ENCODE measurements around the gene ATP11A.
"Not testable (repeated sequence)": the region's sequence is repeated elsewhere in the genome, so short reads cannot be mapped to it uniquely, and the experiment has no call there.

ATP11A gene

GRCh38 chr13:112693831-112694497 is 4.1 kb downstream of the ATP11A start:
- DNase-seq, result no peak

DNA sequence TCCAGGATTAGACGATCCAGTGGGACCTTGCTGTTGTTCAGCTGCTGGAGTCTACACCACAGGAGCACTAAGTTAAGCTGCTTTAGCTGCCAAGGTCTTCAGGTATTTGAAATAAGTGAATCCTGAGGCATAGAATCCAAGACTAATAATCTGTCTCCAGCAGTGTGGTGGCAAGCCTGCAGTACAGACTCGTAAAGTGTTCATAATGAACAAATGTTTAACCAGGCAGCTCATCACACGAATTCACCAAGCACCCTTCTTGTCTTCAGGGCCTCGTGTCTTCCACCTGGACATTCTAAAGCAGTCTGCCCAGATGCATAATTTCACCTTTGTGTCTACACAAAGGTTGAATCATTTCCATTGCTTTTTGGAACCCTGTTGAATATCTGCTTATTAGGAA is 5.3 kb downstream of the ATP11A start:
- DNase-seq, result no peak

DNA sequence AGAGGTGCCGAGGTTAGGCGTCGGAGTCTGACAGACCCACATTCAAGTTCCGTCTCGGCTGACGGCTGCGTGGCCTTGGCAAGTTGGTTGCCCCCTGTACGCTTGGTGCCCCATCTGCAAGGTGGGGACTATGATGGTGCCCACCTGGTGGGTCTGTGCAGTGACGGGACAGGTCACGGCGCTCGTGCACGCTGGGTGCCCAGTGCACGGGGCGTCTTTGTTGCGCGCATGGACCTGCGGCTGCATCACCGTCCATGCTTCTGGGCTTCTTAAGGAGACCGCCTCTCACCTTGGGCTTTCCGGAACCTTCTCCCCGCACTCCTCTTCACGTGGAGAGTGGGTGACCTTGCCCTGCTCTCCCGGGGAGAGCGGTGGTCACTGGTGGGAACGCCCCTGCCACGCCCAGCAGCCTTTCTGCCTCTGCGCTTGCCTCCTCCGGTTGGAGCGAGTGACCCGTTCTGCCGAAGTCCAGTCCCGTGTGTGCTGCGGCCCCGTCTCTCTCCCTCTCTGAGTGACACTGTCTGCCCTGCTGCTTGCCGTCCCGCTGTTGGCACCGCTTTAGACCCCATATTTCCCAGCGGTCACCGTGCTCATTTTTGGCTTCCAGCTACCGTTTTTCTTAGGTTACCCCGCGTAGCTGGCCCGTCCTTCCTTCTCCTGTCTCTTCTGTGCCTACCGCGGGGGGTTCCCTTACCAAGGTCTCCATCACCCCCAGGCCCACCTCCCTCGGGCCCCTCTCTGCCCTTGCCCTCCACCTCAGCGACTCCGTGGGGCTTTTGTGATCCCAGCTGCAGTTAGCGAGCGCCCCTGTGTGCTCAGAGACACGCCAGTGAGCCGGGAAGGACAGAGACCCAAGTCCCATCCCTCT is 6.4 kb downstream of the ATP11A start:
- no peak for DNase-seq

GRCh38 chr13:112696869-112697465 is 7.1 kb downstream of the ATP11A start:
- no peak for DNase-seq

DNA sequence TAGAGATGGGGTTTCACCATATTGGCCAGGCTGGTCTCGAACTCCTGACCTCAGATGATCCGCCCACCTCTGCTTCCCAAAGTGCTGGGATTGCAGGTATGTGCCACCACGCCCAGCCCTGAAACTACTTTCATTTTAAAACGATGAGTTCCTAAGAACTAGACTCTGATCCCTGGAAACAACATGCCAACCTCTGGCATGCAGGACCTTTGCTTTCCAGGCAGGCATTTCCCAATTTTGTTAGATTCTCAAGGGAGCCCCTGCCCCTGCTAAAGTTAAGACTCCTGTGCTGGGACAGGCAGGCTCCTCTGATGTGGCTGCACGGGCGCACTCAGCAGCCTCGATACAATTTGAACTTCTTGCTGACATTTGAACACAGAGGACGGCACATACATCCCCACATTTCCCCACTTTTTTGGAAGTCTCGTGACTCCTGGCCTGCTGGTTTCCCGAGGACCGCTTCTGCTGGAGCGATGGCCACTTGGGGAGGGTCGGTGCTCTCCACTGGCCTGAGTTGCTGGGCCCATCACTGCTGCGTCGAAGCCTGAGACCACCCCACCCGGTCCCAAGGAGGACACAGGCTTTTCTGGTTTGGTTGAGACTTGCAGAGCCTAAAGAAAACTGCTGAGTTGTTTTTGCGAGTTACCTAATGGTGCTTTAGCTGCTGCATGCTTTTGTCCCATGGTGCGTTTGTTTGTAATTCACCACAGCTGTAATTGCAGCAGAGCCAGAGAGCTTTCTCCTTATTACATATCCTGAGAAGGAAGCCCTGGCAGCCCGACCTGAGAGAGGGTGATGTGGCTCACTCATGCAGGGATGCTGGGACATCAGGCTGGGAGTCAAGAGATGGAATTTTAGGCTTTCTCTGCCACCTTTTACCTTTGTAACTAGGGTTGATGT is 8.2 kb downstream of the ATP11A start:
- DNase-seq, result no peak

DNA sequence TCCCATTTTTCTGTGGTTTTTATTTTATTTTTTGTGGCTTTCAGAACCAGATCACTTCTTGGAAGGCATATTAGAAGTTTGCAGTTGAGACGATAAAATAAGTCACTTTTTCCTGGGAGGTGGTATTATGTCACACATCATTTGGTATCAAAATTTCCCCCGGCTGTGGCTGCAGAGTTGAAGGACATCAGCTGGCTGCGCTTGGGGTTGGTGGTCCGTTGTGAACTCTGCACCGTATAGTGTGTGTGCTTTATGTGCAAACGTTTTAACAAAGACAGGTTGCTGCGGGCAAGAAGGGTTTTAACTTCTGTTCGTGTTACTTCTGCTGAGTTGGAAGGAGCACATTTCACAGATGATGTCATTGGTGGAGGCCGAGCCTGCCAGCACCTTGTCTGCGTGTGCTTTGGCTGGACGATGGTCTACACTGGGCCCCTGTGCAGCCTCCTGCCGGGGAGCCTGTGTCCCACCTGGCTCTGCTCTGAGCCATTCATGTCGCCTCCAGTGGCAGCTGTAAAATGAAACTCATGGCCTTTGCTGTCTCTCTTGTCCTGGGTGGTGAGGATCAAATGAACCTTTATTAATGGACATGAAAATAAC is 9.6 kb downstream of the ATP11A start:
- DNase-seq, result no peak

DNA sequence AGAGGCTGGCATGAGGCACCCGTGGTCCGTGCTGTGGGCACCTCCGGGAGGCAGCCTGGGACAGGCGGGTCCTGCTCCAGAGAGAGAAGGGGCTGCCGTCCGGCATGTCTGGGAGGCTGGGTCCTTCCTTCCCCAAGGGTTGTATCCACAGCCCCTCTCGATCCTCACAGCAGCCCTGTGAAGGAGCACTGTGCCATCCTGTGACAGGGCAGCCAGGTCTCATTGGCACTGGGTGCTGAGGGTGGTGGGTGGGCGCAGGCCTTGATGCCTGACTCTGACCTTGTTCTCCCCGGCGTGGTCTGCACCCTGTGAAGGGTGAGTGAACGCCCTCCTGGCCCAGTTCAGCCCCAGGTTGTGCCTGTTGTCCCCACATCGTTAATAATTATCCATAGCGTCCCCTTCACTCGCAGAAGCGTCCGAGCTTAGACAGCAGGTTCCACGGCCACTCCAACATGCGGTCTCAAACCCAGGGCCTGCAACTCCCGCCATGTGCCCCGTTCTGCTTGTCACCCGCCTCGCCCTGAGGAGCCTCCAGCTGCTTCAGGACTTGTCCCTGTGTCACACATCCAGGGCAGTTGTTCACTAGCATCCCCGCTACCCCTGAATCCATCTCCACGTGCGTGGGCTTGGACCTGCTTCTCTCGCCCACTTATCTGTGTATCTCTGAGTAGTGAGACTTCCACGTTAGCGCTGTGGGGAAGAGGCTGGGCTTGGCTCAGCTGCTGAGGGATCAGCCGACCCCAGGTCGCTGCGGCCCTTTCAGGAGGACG is 10.6 kb downstream of the ATP11A start:
- DNase-seq, result no peak

DNA sequence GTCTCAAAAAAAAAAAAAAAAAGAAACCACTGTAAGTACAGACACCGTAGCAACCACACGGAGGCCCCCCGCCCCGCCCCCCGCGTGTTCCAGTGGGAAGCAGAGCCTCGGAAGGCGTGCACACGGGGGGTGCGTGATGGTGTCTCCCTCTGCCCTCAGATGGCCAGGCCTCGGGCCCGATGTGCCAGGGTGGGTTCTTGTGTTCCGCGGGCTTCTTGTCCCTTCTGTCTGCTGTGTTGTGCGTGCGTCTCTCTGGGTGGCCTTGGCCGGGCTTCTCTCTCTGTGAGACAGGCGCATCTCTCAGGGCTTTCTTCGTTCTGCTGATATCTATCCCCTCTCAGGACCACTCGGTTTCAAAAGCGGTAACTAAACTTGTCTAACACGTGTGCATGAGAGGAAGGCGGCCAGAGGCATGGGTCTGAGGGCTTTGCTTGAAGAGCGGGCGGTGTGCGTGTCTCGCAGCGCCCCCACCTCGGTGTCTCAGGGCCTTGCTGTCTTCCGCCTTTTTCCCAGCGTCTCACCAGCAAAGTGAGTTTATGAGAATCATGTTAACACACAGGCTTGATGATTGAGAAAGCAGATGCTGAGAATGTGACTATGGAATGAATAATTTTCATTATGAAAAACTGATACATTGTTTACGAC is 12.6 kb downstream of the ATP11A start:
- DNase-seq, result no peak

DNA sequence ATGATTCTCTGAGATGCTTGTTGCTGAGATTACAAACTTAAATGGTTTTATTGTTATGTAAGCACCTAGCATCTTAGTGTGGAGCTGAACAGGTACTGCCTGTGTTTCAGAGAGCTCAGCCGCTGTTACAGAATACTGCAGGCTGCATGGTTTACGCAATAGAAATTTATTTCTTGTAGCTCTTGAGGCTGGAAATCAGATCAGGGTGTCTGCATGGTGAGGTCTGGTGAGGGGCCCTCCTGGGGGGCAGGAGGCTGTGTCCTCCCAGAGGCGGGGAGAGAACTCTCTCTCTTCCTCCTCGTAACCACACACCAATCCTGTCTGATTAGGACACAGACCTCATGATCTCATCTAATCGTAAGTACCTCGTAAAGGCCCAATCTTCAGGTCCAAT is 13.1 kb downstream of the ATP11A start:
- no peak for DNase-seq

DNA sequence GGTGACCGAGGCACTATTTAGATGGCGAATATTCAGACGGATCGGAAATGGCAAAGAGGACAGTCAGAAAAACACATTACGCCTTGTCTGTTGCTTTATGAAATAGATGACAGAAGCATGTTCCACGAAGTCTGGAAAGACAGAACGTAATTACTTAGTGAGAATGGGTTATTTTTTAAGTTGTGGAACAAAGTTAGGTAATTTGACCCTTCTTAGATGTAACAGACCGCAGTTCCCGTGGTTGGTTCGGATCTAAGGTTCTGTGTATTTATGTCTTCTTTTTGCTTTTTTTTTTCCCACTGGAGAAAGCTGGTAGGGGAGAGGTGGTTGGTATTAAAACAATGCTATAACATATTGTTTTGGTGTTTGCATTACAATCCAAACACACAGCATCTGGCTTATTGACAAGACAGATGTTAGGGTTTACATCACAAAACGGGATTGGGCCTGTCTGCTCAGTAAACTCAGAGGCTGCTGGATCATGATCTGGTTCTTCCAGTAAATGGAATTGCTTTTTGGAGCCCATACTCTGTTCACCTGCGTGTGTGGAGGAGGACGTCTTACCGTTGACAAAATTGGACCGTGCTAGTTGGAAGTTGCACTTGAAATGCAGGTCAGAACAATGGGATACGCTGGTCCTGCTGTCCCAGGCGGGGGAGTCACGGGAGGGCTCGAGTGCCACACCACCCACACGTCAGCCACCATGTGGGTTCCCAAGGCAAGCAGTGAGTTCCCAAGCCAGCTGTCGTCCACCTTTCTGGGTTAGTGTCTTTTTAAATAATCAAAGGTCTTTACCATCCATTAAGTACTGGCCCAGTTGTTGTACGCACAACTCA is 13.8 kb downstream of the ATP11A start:
- DNase-seq, result no peak

DNA sequence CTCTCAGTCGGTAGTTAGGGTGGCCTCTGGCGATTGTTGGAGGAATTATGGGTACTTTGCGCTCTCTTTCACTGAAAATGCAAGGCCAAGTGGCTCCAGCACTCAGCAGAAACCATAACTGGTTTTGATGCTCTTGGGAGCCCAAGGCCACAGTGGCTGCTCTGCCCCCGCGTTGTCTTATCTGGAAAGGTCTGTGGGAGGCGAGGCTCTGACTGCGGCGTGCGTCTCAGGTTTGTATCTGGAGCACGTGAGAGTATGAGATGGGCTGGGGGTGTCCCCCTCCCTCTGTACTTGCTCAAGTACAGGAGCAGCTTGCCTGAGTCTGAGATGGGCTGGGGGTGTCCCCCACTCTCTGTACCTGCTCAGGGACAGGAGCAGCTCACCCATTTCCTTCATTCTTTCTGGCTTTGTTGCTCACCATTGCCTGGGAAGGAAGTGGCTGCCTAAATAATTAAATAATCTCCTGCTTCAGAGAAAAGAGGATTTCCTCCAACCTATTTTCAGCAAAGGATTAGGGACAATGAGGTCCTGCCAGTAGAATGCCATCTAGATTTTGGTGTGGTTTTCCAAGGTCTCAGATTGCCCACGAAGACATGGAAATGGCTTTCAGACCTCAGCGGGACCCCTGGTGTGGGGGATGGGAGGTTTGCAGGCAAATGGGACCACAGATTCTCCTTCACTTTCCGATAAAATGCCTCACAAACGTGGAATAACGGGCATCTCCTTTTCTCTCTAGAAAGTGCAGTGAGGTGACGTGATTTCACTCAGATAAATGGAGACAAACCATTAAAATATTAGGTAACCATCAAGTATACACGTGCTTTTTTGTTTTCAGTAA is 14.7 kb downstream of the ATP11A start:
- no peak for DNase-seq

DNA sequence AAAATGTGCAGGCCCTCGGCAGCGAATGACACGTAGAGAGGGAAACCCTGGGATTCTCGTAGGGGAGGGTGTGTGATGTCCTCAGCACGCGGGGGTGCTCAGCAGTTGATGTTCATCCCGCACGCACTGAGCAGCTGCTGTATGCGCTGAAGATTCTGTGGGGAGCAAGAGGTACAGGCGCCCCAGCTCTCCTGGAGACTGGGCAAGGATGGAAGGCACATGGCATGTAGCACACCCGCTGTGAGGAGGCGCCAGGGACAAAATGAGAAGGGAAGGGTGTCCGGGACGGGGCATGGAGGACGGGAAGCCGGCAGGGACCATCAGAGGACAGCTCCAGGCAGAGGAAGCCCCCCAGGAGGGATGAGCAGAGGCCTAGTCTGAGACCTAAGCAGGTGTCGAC is 15.4 kb downstream of the ATP11A start:
- no peak for DNase-seq

GRCh38 chr13:112706171-112706570 is 16.3 kb downstream of the ATP11A start:
- DNase-seq, result no peak

DNA sequence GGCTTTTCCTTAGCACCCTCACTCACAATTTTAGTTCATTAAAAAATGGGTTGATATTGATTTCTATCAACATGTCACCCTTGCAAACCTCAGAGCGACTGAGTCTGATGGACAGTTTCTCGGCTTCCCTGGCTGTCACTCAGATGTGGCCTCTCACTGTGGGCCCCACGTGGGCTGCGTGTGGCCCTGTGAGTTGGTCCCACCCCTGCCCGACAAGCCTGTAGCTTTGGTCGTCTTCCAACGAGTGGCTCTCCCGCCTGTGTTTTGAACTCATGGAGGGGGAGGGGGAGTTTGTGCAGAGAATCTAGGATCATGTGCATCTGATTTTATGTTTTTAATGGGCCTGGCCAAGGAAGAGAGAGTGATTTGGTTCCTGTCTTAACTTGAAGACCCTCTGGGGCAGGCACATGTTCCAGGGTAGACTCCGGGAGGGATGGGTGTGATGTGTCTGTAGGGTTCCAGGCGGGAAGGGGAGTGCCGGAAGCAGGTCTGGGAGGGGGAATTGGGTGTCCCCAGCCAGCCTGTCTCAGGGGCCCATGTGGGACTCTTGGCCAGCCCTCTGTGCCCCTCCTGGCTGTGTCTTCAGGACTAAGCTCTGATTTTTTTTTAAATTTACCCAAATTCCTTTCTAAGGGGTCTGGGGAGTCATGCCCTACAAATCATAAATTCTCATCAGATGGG is 18.9 kb downstream of the ATP11A start:
- no peak for DNase-seq

GRCh38 chr13:112709316-112709715 is 19.5 kb downstream of the ATP11A start:
- DNase-seq, result not testable (repeated sequence)

DNA sequence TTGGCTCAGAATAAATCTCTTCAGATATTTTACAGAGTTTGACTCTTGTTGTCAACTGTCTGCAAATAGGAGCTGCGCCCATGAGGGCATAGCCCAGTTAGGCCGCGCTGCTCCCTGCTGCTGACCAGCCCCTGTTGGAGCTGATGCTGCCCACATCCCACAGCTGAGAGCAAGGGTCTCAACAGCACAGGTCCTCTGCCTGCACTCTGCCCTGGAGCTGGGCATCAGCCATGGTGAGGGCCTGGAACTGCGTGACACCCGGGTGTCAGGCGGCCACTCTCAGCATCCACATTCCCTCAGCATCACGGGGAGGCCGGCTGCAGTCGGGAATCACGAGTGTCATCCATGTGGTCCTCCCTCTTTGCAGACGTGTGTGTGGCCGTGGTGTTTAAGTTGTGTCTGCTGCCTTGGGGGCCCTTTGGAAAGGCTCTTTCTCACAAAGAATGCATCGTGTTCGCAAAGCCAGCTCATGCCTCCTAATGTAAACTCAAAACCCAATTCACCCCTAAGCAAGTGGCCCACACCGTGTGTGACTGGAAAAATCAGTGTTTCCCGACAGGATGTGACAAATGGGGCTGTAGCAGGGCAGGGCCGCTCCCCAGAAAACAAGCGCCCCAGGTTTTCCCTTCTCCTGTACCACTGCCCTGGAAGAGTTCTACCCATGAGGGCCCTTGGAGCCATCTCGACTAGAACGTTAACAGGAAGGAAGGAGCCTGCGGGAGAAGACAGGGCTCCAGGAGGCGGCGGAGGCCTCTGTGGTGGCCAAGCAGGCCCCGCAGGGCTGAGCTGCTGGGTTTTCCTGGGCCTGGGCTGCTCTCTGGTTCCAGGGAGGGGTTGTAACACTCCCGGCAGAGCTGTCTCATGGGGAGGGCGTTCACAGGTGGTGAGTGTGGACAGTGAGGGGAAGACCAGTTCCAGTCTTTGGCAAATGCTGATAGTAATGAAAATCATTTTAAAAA is 20.3 kb downstream of the ATP11A start:
- DNase-seq, result no peak

DNA sequence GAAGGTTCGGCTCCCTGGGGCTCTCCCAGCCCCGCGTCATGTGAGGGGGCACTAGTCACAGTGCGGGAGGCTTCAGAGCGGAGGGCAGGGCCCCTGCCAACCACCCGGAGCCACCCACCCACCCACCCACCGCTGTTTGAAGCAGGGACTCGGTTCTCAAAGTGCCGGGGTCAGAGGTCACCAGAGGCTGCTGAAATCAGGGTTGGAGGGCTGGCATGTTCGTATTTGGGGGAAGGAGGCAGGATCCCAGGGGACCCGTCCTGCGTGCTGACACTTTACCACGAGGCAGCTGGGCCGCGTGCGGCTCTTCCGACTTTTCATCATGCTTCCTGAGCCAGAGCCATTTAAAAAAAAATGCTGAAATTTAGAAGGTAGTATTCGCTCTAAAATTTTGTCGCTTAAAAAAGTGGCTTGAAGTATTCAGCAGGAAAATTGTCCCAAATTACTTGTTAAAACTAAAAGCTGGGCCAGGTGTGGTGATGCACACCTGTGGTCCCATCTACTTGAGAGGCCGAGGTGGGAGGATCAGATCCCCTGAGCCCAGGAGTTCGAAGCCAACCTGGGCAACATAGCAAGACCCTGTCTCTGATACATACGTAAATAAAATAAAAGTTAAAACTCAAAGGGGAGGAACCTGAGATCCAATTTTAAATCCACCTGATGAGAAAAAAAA is 21.2 kb downstream of the ATP11A start:
- DNase-seq, result no peak

Data from stimulated activated CD4-positive, alpha-beta T cell treated with anti-CD3 and anti-CD28 coated beads, Interleukin-2, amount 100 ng/mL, for 48 hours (primary cell).